KOPT-K1 (cell line): ENCODE results near the gene ODC1.
A peak's percentile ranks its signal among the peaks of the same experiment; 100 is the strongest.
"Not testable (repeated sequence)": the region's sequence is repeated elsewhere in the genome, so short reads cannot be mapped to it uniquely, and the experiment has no call there.

Source experiments
- H3K27ac ChIP-seq: fragments of 200-600 bp; sonication (generic); 2 replicates; pipeline ENCODE4 v1.5.1; 2016; ENCODE audit warnings: antibody characterized with exemption, mild to moderate bottlenecking, low read depth, low read length; ENCODE audit not compliant: poor library complexity, severe bottlenecking
- H3K36me3 ChIP-seq: fragments of 200-600 bp; sonication (generic); 2 replicates; pipeline ENCODE4 v1.5.1; 2017; ENCODE audit warnings: antibody characterized with exemption, mild to moderate bottlenecking, low read length, moderate library complexity; ENCODE audit not compliant: insufficient read depth
- H3K9me3 ChIP-seq: fragments of 200-600 bp; sonication (generic); 2 replicates; pipeline ENCODE4 v1.5.1; 2017; ENCODE audit warnings: antibody characterized with exemption, low read length, mild to moderate bottlenecking; ENCODE audit not compliant: insufficient read depth, poor library complexity, severe bottlenecking

Gene ODC1

DNA sequence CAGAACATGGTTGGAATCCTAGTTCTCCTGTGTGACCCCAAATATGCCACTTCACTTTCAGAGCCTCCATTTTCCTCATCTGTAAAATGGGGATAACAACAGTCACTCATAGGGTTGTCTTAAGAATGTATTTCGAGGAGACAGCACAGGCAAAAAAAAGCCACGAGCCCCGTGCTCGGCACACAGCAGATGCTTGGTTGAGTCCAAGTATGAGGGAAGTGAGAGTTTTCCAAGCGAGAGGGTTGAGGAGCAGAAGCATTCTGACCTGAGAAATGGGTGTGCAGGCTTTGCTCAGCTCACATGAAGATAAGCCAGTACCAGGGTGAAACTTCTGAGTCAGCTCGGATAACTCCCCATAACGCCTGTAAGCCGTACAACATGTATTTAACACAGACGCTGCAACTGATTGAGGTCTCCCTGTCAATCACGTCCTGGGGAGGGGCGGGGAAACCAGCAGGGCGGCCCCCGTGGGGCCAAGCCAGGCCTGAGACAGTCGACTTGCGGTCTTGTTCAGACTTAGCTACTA lies 23.0 kb upstream of the ODC1 start:
- Histone ChIP-seq H3K27ac (peak overlapping the region; percentile 12), H3K36me3 (no peaks in the 10 kb centered on the region), H3K9me3 (no peaks in the 10 kb centered on the region)

DNA sequence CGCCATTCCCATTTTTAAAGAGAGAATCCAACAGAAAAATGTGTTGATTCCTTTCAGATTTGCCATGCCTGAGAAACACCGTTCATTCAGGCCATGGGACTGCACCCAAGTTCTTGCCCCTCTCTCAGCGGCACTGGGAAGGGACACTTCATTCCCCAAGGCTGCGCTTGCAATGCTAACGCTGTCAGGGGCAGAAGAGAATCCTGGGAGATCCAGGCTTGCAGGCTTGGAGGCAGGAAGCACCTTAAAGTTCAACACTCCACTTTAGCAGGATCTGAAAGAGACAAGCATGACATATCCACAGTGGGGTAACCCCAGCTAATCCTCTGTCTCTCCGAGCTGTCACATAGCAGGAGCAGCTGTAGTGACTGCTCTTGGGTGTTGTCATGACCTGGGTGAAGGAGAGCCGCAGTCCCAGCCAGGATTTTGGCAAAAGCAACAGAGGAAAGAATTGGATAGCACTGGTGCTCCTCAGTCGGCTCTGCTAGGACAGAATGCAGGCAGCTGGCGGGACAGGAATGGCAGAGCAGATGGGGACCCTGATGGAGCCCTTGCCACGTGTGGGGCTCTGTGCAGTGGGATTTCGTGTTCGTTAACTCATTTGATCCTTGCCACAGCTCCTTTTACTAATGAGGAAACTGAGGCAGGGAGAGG lies 22.0 kb upstream of the ODC1 start:
- Histone ChIP-seq H3K27ac (no peak overlapping the region), H3K9me3 (no peaks in the 10 kb centered on the region), H3K36me3 (no peaks in the 10 kb centered on the region)

- no peaks in the 10 kb centered on the region for H3K36me3 ChIP-seq
Measured at GRCh38 chr2:10469301-10469700, 21.2 kb upstream of the ODC1 start.

GRCh38 chr2:10467401-10467800 lies 19.3 kb upstream of the ODC1 start:
- H3K27ac ChIP-seq = no peak overlapping the region
- H3K36me3 ChIP-seq = no peaks in the 10 kb centered on the region
- no peaks in the 10 kb centered on the region for H3K9me3 ChIP-seq

More at GRCh38 chr2:10469301-10469700, 21.2 kb upstream of the ODC1 start:
- Histone ChIP-seq H3K27ac (no peak overlapping the region), H3K9me3 (no peaks in the 10 kb centered on the region)

DNA sequence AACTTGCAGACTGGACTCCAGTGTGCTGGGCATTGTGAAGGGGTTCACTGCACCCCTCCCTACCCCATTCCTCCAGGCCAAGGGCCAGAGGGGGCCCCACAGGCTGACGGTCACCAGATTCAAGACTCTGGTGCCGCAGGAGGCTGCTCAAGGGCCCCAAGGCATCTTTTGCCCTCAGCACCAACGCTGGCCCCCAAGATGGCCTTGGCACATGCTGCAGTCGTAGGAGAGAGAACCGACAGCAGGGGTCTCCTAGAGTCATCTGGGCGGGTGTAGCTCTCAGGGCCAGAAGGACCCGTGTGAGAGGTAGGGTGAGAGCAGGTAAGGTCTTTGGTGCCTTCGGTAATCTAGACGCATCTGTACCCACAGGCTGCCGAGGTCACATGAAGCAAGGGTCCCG lies 18.7 kb upstream of the ODC1 start:
- H3K9me3 ChIP-seq = no peaks in the 10 kb centered on the region
- no peak overlapping the region for H3K27ac ChIP-seq
- no peaks in the 10 kb centered on the region for H3K36me3 ChIP-seq

DNA sequence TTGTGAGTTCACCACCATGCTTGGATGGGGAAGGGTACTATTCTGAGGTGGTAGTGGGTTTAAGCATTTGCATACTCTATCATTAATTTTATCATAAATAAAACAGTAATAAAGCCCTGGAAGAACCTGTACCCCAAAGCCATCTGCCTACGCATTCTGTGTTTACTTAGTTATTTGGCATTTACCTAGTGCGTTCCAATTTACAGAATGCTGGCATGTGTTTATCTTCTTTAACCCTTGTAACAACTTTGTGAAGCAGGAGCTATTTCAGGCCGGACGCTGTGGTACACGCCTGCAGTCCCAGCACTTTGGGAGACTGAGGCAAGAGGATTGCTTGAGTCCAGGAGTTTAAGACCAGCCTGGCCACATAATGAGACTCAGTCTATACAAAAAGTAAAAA lies 17.8 kb upstream of the ODC1 start:
- Histone ChIP-seq H3K9me3 (no peaks in the 10 kb centered on the region), H3K36me3 (no peaks in the 10 kb centered on the region), H3K27ac (no peak overlapping the region)

DNA sequence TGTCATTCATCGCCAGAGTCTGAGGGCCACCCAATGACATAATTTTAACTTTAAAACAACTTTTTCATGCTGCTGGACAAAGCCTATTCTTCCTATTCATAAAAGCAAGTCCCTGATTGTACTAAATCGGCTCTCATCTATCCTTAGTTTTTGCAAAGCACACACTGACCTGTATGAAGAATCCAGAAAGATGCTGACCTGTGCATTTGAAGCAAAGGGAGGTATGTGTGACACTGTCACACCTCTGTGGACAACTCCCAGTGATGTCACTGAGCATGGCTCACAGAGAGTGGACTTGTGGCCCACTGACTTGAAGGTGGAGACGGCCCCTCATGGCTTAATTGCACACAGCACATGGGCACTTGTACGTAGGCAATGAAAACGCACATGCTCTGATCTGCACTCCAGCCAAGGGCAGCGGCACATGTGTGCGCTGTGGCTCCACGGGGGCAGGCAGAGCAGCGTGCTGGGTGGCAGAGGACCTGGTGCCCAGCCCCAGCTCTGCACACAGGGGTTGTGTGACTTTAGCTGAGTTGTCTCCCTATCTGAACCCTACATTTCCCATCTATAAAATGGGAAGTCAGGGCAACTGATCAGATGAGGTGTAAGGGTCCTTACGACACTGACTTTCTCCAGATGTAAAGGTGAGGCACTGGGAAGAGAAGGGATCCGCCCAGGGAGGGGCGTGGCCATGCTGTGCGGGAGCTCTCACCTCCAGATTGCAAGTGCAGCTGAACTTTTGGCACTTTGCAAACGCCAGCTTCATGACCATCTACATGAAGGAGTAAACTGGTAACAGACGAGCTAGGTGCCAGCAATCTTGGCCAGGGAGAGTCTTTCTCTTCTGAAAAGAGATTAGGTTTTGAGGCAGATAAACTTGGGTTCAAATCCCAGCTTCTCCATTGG lies 14.3 kb upstream of the ODC1 start:
- H3K36me3 ChIP-seq = no peaks in the 10 kb centered on the region
- H3K9me3 ChIP-seq = no peaks in the 10 kb centered on the region
- H3K27ac ChIP-seq = no peak overlapping the region

DNA sequence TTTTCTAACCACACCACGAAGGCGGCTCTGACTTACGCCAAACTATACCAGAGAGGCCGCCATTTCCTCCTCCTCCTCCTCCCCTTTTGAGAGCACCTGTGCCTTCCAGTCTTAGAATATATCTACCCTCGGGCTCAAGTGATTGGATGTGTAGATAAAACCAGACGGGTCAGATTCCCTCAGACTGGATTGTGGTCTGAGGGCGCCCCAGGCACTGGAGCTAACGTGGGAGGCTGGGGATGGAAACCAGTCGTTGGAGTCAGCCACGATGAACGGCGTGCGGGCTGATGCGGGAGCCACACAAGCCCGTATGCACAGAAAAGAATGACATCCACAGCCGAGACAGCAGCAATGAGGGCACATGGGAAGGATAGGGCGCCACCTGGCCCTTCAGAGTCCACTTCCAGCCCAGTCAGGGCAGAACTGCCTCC lies 12.3 kb upstream of the ODC1 start:
- no peaks in the 10 kb centered on the region for H3K36me3 ChIP-seq
- H3K27ac ChIP-seq = peak overlapping the region; percentile 47
- H3K9me3 ChIP-seq = no peaks in the 10 kb centered on the region

- no peak overlapping the region for H3K27ac ChIP-seq
- H3K9me3 ChIP-seq = no peaks in the 10 kb centered on the region
- no peaks in the 10 kb centered on the region for H3K36me3 ChIP-seq
Measured at GRCh38 chr2:10457846-10458598, 9.9 kb upstream of the ODC1 start.

GRCh38 chr2:10457195-10457594 lies 9.1 kb upstream of the ODC1 start:
- not testable (repeated sequence) for H3K27ac ChIP-seq, H3K9me3 ChIP-seq

DNA sequence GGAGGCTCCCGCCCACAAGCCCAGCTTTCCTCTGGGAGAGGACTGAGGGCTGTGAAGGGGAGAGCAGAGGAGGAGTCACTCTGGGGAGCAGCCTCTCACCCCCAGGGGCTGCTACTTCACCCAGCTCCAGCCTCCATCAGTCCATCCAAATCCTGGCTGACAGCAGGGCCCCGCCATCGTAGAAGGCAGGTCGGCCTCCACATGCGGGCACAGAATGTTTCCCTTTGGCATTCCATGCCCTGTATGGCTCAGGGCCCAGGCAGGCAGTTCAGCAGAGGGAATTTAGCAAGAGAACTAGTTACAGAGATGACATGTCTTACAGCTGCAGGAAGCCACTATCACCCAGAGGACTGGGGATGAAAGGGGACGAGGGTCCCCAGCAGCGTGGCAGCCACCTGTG lies 6.4 kb upstream of the ODC1 start:
- peak overlapping the region; percentile 51 for H3K27ac ChIP-seq
- peaks cover 4% of the 10 kb centered on the region for H3K9me3 ChIP-seq
- no peaks in the 10 kb centered on the region for H3K36me3 ChIP-seq

More at GRCh38 chr2:10457195-10457594, 9.1 kb upstream of the ODC1 start:
- not testable (repeated sequence) for H3K36me3 ChIP-seq

DNA sequence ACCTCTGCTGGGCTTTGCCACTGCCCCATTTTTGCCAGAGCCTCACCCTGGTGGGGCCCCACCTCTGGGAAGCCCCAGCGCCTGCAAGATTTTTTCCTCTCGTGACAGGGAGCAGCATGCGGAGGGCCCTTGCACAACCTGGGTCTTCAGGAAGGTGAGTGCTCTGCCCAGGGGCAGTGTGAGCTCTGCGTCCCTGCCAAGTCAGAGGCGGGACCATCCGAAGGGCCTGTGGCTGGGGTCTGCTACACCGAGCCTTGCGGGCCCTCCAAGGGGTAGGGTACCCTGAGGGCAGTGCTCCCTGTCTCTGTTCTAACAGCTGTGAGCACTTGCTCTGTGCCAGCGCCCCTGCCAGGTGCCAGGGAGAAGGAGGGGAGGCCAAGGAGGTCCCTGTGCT lies 5.8 kb upstream of the ODC1 start:
- Histone ChIP-seq H3K27ac (peak overlapping the region; percentile 51), H3K9me3 (peaks cover 4% of the 10 kb centered on the region), H3K36me3 (no peaks in the 10 kb centered on the region)

GRCh38 chr2:10452956-10453904 lies 5.1 kb upstream of the ODC1 start:
- Histone ChIP-seq H3K9me3 (peaks cover 4% of the 10 kb centered on the region), H3K27ac (peak overlapping the region; percentile 51)

DNA sequence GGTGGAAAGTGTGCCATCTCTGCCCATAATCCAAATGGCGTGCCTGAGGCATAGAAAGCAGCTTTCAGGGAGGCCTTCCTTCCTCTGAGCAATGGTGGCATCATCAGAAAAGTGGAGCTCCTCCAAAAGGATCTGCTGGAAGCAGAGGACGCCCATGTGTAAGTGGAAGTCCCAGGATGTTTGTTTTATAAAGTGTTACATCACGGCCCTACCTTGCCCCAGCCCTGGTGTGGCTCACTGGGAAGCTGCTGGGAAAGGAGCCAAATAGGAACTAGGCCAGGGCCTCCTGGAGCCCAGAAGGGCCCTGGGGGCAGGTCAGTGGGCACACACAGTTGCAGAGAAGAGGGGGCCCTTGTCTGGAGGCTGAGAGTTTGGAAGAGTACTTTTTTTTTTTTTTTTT lies 4.2 kb upstream of the ODC1 start:
- Histone ChIP-seq H3K36me3 (no peaks in the 10 kb centered on the region), H3K27ac (no peak overlapping the region), H3K9me3 (peaks cover 4% of the 10 kb centered on the region)

More at GRCh38 chr2:10452956-10453904, 5.1 kb upstream of the ODC1 start:
- H3K36me3 ChIP-seq = no peaks in the 10 kb centered on the region
